Left ventricle myocardium inferior (tissue), 1 donor: ENCODE measurements around the gene RPL29. TPM values are rescaled to one million over a fixed set of nuclear protein-coding genes. Genes with fewer than 3 reads are reported as not detected.
A peak's percentile ranks its signal among the peaks of the same experiment; 100 is the strongest.

Experiments used
- DNase-seq: peaks from one replicate; pipeline ENCODE4 v3.0.0-alpha.2; 2020
- H3K27ac ChIP-seq: fragments of 200-600 bp; replicated peaks from 2 replicates; pipeline ENCODE4 v1.8.0; 2021
- H3K27me3 ChIP-seq: fragments of 200-600 bp; 2 replicates; pipeline ENCODE4 v1.8.0; 2021; ENCODE audit warnings: low read depth
- H3K36me3 ChIP-seq: fragments of 200-600 bp; 2 replicates; pipeline ENCODE4 v1.8.0; 2021
- H3K4me1 ChIP-seq: fragments of 200-600 bp; 2 replicates; pipeline ENCODE4 v1.8.0; 2021
- H3K4me3 ChIP-seq: fragments of 200-600 bp; 2 replicates; pipeline ENCODE4 v1.8.0; 2021; ENCODE audit warnings: mild to moderate bottlenecking, moderate library complexity
- H3K9me3 ChIP-seq: fragments of 200-600 bp; replicated peaks from 2 replicates; pipeline ENCODE4 v1.8.0; 2021
- CTCF ChIP-seq: fragments of 200-600 bp; IDR thresholded peaks from 2 replicates; pipeline ENCODE4 v1.8.0; 2021; ENCODE audit warnings: antibody characterized with exemption, mild to moderate bottlenecking, borderline replicate concordance
- intact Hi-C: fragments of 100-400 bp; cut with micrococcal nuclease; formaldehyde crosslinking; loops from one replicate; pipeline ENCODE4 v1.11.0; 2022
- total RNA-seq: library from RNA; stranded (reverse); fragmentation: NEBNext Ultra II Directional; extraction: Animal tissue kit (Norgen Biotek cat#: 25700); gene quantifications from one replicate; pipeline ENCODE4 v1.2.1, GENCODE V29; 2021
- donor health status: DM: no; HTN: yes; CAD: no; lungs with severe emphysema.

RPL29 gene
- total RNA-seq, 1 donor from 2014 or later: 621 TPM

GRCh38 chr3:52021489-52022268, 26.0 kb upstream of the RPL29 start:
- Histone ChIP-seq H3K9me3 (no peaks in the 10 kb centered on the region), H3K27ac (peak overlapping the region; percentile 92), H3K4me3 (peak overlapping the region; percentile 65), H3K36me3 (no peaks in the 10 kb centered on the region), H3K27me3 (no peaks in the 10 kb centered on the region), H3K4me1 (peaks cover 99% of the 10 kb centered on the region)
- intact Hi-C loops: no loop called here
- DNase-seq: peak; percentile 81
- TF ChIP-seq CTCF: no peak

- peak overlapping the region; percentile 92 for H3K27ac ChIP-seq
- peaks cover 99% of the 10 kb centered on the region for H3K4me1 ChIP-seq
- intact Hi-C loops: no loop called here
- H3K27me3 ChIP-seq: no peaks in the 10 kb centered on the region
- H3K9me3 ChIP-seq: no peaks in the 10 kb centered on the region
- no peak for DNase-seq
- no peaks in the 10 kb centered on the region for H3K36me3 ChIP-seq
- no peak overlapping the region for H3K4me3 ChIP-seq
- TF ChIP-seq CTCF: no peak
These were observed 25.1 kb upstream of the RPL29 start for GRCh38 chr3:52020796-52021195.

- H3K4me1 ChIP-seq: peaks cover 99% of the 10 kb centered on the region
- peak; percentile 86 for DNase-seq
These were observed 23.8 kb upstream of the RPL29 start for GRCh38 chr3:52019352-52020080.

GRCh38 chr3:52018319-52019000, 22.8 kb upstream of the RPL29 start:
- H3K4me3 ChIP-seq: no peak overlapping the region
- no peaks in the 10 kb centered on the region for H3K9me3 ChIP-seq
- DNase-seq: no peak
- H3K36me3 ChIP-seq: no peaks in the 10 kb centered on the region
- peaks cover 93% of the 10 kb centered on the region for H3K4me1 ChIP-seq
- intact Hi-C loops: no loop called here
- peak overlapping the region; percentile 92 for H3K27ac ChIP-seq
- H3K27me3 ChIP-seq: no peaks in the 10 kb centered on the region
- no peak for TF ChIP-seq CTCF

More at GRCh38 chr3:52019352-52020080, 23.8 kb upstream of the RPL29 start:
- Histone ChIP-seq H3K9me3 (no peaks in the 10 kb centered on the region), H3K36me3 (no peaks in the 10 kb centered on the region), H3K27ac (peak overlapping the region; percentile 92), H3K27me3 (no peaks in the 10 kb centered on the region), H3K4me3 (peak overlapping the region; percentile 7)
- intact Hi-C loops: no loop called here
- no peak for TF ChIP-seq CTCF

GRCh38 chr3:52017586-52017985, 21.9 kb upstream of the RPL29 start:
- Histone ChIP-seq H3K27ac (peak overlapping the region; percentile 92), H3K9me3 (no peaks in the 10 kb centered on the region), H3K4me3 (no peak overlapping the region), H3K27me3 (no peaks in the 10 kb centered on the region), H3K36me3 (no peaks in the 10 kb centered on the region), H3K4me1 (peaks cover 93% of the 10 kb centered on the region)
- DNase-seq: no peak
- intact Hi-C loops: no loop called here
- TF ChIP-seq CTCF: no peak
